GM21390 (cell line): ENCODE results near the gene UIMC1.
"Not testable (repeated sequence)": the region's sequence is repeated elsewhere in the genome, so short reads cannot be mapped to it uniquely, and the experiment has no call there.

Source experiments
- ATAC-seq: cut with Tn5 transposase; IDR thresholded peaks from one replicate; pipeline ENCODE4 v1.9.1; 2021; ENCODE audit not compliant: unreplicated experiment

UIMC1 gene

DNA sequence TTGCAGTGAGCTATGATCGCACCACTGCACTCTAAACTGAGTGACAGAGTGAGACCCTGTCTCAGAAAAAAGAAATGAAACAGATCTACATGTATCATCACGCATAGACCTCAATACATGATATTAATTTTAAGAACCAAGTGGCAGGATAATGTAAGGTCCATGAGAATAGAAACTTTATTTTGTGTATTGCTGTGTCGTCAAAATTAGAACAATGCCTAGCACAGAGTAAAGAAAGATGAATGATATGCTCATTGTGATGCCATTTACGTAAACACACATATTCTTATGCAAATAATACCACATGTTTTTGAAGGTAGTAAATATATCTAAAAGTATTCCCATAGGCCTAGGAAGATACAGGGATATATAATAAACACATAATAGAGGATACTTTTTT, 3.6 kb upstream of the UIMC1 start:
- ATAC-seq: no peak

DNA sequence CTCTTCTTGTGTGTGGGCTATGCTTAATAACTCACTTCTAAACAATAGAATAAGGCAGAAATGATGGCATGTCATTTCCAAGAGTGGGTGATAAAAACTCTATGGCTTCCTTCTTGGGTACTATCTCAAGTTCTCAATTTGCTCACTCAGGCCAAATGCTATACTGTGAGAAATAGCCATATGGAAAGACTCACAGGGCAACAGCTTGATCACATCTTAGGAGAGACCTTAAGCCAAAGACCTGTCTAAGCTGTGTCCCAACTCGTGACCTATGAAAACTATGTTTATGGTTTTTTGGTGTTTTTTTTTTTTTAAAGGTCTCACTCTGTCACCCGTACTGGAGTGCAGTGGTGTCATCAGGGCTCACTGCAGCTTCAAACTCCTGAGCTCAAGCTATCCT, 2.1 kb upstream of the UIMC1 start:
- no peak for ATAC-seq

DNA sequence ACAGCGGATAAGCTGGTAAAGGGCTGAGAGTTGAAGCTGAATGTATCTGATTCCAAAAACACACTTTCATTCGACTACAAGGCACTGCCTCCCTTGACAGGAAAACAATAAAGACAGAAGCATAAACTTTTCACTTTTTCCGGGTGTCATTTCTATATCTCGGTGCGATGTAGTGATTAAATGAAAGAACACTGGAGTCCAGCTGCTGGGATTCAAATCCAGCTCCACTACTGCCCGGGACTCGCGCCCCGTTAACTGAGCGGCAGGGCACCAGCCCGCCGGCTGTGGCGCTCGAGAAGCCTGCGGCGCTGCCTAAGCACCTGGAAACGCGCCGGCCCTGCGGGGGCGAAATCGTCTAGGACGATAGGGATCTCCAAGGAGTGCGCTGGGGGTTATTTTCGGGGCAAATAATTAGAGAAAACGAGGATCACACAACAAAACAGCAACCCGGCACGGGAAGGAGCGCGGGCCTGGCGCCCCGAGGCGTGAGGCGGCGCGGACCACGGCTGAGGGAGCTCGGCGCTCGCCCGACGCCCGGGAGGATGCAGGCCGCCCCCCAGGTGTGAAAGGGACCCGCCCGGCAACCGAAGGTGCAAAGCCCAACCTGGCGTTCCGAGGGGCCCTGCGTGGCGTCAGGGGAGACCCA, 837 bp downstream of the UIMC1 start:
- ATAC-seq: peak; percentile 52

DNA sequence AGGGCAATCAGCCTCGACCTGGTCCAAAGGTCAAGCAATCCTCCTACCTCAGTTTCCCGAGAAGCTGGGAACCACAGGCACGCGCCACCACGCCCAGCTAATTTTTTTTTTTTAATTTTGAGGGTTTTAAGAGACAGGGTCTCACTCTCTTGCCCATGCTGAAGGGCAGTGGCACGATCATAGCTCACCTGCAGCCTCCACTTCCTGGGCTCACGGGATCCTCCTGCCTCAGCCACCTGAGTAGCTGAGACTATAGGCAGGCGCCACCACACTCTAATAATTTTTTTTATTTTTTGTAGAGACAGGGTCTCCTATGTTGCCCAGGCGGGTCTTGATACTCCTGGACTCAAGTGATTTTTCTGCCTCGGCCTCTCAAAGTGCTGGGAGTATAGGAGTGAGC, 1.6 kb downstream of the UIMC1 start:
- ATAC-seq: no peak

DNA sequence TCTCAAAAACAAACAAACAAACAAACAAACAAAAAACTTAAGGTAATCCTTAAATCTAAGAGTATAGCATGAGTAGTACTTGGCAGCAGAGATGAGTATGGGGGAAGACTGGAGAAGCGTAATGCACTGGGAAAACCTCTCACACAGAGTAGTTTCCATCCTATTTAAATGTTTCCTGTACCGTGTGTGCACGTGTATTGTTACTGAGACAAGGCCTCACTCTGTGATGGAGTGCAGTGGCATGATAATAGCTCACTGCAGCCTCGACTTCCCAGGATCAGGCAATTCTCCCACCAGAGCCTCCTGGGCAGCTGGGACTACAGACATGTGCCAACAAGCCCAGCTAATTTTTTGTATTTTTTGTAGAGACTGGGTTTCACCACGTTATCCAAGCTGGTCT, 2.9 kb downstream of the UIMC1 start:
- ATAC-seq: no peak

DNA sequence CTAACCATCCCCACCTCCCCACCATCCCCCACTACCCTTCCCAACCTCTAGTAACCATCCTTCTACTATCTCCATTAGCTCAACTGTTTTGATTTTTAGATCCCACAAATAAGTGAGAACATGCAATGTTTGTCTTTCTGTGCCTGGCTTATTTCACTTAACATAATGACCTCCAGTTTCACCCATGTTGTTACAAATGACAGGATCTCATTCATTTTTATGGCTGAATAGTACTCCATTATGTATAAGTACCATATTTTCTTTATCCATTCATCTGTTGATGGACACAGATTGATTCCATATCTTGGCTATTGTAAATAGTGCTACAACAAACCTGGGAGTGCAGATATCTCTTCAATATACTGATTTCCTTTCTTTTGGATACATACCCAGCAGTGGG, 7.1 kb downstream of the UIMC1 start:
- ATAC-seq: not testable (repeated sequence)

DNA sequence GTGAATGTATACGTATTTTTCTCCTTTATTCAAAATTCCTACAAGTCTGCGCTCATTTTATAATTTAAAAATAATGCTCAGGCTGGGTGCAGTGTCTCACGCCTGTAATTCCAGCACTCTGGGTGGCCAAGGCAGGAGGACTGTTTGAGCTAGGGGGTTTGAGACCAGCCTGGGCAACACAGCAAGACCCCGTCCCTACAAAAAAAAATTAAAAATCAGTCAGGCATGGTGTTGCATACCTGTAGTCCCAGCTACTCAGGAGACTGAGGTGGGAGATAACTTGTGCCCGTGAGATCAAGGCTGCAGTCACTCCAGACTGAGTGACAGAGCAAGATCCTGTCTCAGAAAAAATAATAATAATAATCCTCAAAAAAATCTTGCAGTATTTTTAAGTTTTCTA, 7.8 kb downstream of the UIMC1 start:
- no peak for ATAC-seq

DNA sequence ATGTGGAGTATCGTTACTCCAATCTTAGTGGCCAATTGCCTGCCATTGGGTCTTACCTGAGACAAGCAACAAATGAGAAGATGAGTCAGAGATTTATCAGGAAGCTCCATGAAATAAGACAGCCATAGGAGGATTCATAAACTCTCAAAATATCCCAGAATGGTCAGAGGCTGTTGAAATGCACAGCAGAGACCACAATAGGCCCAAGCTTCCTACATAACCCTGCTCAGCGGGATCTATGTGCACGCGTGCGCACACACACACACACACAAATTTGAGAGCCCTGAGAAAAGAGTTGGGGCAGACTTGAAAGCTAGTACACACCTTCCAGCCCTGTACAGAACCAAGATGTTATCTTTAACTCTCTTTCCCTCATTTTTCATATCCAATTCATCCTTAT, 9.8 kb downstream of the UIMC1 start:
- ATAC-seq: no peak

DNA sequence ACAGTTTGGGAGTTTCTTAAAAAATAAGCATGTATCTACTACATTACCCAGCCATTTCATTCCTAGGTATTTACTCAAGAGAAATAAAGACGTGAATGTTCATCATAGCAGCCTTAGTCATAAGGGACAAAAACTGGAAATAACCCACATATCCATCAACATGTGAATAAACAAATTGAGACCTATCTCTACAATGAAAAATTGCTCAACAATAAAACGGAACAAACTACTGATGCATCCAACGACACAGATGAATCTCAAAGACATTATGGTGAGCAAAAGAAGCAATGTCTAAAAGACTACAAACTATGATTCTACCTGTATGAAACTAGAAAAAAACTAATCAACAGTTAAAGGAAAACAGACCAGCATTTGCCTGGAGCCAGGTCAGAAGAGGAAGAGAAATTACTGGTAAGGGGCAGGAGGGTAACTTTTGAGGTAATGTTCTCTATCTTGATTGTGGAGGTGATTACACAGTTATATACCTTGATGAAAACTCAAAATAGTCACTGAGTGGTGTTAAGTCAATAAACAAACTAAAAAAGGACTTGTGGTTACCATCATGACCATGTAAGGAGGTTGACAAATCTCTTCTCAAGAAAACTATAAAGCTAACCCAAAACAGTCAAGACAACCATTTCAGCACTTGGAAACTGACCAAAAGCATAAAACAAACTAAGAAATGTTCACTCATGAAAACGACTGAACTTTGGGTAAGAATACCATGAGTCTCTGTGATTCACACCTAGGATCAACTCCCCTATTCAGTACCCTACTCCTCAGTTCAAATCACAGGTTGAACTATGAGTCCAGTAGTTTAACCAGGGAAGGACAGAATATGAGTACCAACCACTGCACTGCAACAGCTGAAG, 10.4 kb downstream of the UIMC1 start:
- peak; percentile 38 for ATAC-seq

DNA sequence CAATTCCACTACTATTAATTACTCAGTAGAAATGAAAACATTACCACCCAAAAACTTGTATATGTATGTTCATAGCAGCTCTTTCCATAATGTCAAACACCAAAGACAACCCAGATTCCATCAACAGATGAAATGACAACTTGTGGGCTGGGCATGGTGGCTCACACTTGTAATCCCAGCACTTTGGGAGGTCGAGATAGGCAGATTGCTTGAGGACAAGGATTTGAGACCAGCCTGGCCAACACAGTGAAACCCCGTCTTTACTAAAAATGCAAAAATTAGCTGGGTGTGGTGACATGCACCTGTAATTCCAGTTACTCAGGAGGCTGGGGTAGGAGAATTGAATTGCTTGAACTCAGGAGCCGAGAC, 11.5 kb downstream of the UIMC1 start:
- ATAC-seq: no peak

DNA sequence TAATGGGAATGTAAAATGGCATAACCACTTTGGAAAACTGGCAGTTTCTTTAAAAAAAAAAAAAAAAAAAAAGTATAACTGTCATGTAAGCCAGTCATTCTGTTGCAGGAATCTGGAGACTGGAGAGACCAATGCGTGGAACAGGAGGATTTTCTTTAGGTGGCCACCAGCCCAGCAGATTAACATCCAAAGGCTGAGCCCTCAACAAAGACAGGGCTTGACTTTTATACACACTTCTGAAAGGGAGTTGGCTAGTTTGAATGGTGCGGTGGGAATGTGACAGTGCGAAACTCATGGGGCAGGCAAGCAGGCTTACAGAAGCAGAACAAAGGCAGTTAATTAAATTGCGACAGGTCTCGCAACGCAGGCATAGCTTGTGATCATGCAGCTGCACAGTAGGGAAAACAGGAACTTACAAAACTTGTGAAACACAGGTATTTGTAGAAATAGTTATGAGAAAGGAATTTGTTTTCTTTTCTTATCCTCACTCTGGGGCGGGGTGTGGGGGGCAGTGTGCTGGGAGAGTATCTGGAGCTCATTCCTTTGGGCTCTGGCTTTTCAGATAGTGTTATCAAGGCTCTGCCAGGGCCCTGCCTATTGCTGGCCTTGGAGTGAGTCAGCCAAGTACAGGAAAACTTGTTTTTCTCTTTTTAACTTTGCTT, 12.0 kb downstream of the UIMC1 start:
- ATAC-seq: peak; percentile 56

DNA sequence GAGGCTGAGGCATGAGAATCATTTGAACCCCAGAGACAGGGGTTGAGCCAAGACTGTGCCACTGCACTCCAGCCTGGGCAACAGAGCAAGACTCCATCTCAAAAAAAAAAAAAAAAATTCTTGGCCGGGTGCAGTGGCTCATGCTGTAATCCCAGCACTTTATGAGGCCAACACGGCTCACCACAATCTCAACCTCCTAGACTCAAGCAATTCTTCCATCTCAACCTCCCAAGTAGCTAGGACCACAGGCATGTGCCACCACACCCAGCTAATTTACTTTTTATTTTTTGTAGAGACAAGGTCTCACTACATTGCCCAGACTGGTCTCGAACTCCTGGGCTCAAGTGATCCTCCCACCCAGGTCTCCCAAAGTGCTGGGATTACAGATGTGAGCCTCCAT, 13.5 kb downstream of the UIMC1 start:
- ATAC-seq: not testable (repeated sequence)

DNA sequence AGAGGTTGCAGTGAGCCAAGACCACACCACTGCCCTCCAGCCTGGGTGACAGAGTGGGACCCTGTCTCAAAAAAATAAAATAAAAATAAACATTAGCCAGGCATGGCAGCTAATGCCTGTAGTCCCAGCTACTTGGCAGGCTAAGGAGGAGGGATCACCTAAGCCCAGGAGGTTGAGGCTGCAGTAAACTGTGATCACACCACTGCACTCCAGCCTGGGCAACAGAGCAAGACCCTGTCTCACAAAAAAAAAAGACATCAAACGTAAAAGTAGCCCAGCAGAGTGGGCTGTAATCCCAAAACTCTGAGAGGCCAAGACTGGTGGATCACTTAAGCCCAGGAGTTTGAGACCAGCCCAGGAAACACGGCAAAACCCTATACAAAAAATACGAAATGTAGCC, 19.0 kb downstream of the UIMC1 start:
- no peak for ATAC-seq

DNA sequence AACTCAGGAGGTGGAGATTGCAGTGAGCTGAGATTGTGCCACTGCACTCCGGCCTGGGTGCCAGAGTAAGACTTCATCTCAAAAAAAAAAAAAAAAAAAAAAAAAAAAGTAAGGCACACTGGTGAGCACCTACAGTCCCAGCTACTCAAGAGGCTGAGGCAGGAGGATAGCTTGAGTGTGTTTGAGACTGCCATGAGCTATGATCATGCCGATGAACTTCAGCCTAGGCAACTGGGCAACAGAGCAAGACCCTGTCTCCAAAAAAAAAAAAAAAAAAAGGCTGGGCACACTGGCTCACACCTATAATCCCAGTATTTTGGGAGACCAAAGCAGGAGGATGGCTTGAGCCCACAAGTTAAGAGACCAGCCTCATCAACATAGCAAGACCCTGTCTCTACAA, 20.3 kb downstream of the UIMC1 start:
- no peak for ATAC-seq

DNA sequence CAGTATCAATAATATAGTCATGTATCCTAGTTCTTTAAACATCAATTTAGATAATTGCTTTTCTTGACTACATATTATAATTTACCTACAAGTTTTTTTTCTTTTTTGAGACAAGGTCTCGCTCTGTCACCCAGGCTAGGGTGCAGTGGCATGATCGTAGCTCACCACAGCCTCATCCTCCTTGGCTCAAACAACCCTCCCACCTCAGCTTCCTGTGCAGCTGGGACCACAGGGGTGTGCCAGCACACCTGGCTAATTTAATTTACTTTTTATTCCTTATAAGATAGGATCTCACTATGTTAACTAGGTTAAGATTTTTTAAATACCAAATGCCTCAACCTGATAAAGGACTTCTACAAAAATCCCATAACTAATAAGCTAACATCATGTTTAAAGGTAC, 21.1 kb downstream of the UIMC1 start:
- peak; percentile 65 for ATAC-seq

DNA sequence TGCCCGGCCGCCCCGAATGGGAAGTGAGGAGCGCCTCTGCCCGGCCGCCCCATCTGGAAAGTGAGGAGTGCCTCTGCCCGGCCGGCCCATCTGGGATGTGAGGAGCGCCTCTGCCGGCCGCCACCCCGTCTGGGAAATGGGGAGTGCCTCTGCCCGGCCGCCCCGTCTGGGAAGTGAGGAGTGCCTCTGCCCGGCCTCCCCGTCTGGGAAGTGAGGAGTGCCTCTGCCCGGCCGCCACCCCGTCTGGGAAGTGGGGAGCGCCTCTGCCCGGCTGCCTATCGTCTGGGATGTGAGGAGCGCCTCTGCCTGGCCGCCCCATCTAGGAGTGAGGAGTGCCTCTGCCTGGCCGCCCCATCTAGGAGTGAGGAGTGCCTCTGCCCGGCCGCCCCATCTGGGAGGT, 22.4 kb downstream of the UIMC1 start:
- ATAC-seq: not testable (repeated sequence)

DNA sequence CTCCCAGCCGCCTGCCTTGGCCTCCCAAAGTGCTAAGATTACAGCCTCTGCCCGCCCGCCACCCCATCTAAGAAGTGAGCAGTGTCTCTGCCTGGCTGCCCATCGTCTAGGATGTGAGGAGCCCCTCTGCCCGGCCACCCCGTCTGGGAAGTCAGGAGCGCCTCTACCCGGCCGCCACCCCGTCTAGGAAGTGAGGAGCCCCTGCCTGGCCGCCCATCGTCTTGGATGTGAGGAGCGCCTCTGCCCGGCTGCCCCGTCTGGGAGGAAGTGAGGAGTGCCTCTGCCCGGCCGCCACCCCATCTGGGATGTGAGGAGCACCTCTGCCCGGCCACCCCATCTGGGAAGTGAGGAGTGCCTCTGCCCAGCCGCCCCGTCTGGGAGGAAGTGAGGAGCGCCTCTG, 23.0 kb downstream of the UIMC1 start:
- not testable (repeated sequence) for ATAC-seq

DNA sequence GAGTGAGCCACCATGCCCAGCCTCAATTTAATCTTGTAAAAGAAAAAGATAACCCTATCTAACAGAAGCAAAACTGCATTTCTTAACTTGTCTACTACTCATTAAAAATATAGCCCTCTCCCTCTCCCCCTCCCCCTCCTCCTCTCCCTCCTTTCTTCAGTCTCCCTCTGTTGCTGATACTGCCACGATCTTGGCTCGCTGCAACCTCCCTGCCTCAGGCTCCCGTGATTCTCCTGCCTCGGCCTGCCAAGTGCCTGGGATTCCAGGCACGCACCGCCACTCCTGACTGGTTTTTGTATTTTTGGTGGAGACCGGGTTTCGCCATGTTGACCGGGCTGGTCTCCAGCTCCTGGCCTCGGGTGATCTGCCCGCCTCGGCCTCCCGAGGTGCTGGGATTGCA, 23.5 kb downstream of the UIMC1 start:
- not testable (repeated sequence) for ATAC-seq

DNA sequence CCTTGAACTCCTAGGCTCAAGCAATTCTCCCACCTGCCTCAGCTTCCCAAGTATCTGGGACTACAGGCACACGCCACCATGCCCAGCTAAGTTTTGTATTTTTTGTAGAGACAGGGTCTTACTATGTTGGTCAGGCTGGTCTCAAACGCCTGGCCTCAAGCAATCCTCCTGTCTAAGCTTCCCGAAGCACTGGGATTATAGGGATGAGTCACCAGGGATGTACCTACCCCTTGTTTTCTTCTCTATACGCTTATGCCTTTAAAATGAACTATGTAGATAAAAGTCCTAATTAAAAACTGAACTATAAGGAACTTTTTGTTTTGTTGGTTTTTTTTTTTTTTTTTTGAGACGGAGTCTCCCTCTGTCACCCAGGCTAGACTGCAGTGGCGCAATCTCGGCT, 25.8 kb downstream of the UIMC1 start:
- ATAC-seq: no peak

DNA sequence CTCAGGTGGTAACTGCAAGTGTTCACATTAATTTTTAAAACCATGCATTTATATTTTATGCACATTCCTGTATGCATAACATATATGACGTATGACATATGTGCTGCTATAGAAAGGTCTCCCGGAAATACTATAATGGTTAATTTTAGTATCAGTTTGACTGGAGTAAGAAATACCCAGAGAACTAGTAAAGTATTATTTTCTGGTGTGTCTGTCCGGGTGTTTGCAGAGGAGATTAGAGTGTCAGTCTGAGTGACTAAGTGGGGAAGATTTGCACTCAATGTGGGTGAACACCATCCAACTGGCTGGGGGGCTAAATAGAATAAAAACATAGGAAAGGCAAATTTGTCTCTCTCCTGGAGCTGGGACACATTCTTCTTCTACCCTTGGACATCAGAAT, 26.9 kb downstream of the UIMC1 start:
- ATAC-seq: no peak

DNA sequence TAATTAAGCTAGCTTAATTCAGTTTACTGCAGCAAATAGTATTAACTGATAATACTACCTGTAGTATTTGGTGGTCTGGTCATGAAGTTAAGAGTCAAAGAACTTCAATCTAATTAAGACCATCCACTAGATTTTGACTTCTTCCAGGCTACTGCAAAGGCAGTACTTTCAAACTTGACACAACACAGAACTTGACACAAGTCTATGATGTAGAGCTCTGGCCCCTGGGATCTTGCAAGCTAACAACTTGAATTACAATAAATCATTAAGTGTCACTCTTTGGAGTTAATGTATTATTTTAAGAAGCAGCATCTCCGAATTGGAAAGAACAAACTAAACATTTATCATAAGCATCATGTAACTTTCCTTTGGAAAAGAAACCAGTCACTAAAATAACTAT, 40.9 kb downstream of the UIMC1 start:
- no peak for ATAC-seq

DNA sequence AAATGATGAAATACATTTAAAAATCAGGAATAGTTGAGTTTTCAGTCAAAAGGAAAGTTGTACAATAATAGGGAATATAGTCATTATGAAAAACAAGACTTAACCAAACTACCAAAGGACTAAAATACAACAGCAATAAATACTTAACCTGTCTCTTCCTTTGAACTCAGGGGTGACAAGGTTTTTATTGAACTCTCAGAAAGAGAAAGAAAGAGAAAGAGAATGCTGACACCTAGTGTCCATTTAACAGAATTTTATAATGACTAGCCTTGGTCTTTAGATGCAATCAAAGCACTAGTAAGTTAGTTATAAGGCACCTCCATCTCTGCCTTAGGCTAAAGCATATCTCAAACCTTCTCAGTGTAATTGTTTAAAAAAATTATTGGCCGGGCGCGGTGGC, 47.5 kb downstream of the UIMC1 start:
- no peak for ATAC-seq
